Hindlimb muscle (tissue), 1 donor: ENCODE results near the gene IGSF5. TPM values are rescaled to one million over a fixed set of nuclear protein-coding genes. Genes with fewer than 3 reads are reported as not detected.

Source experiments
- DNase-seq: peaks from one replicate; pipeline ENCODE4 v3.0.0-alpha.2; 2013
- polyA plus RNA-seq: library from polyadenylated mRNA; unstranded; fragments of 120-200 nt; gene quantifications from one replicate; pipeline ENCODE4 v1.2.1, GENCODE V29; 2013; ENCODE audit not compliant: insufficient read length

Gene IGSF5
- polyA plus RNA-seq, 1 donor = 0.70 TPM

GRCh38 chr21:39834543-39834942 lies 89.6 kb downstream of the IGSF5 start:
- DNase-seq = no peak

GRCh38 chr21:39837861-39838359 lies 92.9 kb downstream of the IGSF5 start:
- no peak for DNase-seq

DNA sequence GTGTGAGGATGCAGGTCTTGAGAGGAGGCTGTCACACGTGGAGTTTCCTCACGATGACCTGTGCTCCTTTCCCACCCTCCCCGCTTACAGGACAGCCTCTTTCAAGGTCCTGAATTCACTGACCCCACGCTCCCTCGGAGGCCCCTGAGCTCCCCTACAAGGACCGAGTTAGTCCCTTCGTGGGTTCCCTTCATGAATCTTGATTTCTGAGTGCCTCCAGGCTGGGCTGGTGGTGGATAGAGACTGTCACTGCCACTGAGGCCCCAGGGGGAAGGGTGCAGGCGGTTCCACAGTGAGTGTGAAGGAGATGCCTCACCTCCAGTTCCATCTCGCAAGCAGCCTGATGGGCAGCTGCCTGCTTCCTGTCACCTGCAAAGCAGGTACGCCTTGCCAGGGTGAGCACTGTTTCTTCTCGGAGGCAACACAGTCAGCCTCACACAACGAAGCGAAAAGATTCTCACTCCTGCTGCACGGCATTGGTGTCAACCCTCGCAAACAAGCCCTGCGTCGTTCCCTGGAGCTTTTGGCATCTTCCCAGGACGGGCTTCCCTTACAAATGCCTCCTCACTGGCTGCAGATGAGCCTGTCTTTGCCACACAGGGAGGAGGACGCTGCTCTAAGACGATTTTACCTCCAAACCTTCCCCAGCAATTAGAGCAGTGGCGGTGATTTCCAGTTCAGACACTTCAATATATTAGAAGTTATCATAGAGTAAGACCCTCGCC lies 95.6 kb downstream of the IGSF5 start:
- no peak for DNase-seq

DNA sequence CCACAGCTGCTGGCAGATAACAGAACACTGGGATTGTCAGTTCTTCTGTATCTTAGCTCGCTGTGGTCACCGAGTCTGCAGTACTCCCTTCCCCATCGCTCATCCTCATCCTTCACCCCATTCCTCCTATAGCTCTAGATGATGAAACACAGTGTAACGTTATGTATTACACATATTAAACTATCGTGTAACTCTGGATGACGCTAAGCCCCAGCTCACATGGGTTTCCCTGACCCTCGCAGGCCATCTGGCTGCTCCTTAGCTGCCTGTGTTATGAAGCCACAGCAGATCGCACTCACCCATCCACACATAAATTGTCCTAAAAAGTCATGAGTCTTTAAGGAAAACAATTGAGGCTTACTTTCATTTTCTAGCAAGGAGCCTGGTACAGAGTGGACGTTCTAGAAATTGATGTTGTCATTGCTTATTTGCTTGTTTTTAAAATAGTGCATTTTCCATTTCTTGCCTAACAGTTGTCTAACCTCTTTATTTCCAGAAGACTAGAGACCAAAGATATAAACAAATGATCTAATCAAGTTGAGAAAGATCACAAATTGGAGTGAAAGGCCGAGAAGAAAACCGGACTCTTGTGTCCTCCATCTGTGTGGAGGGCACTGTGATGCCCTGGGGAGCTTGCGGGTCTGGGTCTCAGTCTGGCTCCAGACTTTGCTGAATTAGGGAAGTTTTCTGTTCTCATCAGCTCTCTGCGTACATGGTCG lies 97.9 kb downstream of the IGSF5 start:
- no peak for DNase-seq

DNA sequence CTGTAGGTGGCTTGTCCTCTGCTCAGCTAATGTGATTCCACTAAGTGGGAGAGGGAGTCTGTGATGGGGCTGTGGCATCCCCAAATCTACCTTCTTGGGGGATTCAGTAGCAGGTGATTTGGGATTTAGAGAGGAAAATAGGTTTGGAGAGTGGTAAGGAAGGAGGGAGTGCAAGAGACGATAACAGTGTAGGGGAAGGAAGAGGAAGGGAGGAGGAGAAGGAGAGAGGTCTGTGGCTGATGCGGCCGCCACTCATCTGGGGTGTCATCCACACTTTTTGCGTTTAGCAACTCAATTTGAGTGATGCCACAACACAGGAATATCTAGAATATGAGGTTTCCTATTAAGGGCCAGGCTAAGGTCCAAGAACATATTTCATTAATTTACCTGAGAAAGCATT lies 98.5 kb downstream of the IGSF5 start:
- no peak for DNase-seq

DNA sequence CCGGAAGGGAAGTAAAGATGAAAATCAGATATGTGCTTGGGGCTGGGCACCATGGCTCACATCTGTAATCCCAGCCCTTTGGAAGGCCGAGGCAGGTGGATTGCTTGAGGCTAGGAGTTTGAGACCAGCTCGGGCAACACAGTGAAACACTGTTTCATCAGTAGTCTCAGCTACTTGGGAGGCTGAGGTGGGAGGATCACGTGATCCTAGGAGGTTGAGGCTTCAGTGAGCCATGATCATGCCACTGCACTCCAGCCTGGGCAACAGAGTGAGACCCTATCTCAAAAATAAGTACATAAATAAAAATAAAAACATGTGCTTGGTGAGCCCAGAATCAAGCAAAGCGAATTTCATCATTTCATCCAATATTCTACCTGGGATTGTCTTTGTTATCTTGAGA lies 98.9 kb downstream of the IGSF5 start:
- no peak for DNase-seq

- peak; percentile 10 for DNase-seq
Observed at GRCh38 chr21:39845571-39846130, 100.7 kb downstream of the IGSF5 start.

- no peak for DNase-seq
Observed at GRCh38 chr21:39847877-39848276, 102.9 kb downstream of the IGSF5 start.

DNA sequence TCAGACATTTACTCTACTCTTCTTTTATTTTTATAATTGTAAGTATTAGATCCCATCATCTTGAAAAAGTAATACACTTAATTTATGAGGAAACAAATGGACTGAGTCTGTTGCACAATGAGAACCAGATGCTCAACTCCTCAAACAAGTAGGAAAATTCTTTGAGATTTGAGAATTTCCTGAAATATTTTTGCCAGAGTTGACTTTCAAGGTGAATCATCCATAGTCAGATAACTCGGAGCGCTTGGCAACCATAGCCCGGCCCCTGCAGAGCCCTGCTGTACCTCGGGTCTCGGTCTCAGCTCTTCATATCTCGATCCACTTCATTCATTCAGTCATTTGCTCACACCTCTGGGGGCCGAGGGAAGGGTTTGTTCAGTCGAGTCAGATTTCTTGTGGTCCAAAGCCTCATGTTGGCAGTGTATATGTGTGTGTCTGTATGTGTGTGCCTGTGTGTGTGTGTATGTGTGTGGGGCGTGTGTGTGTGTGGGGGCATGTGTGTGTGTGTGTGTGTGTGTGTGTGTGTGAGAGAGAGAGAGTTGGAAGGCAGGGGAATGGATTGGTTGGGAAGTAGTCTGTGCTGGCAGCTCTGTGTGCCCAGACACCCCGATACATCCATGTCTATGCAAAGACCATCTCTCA lies 104.2 kb downstream of the IGSF5 start:
- peak; percentile 21 for DNase-seq

- DNase-seq = no peak
Observed at GRCh38 chr21:39850333-39850732, 105.3 kb downstream of the IGSF5 start.

DNA sequence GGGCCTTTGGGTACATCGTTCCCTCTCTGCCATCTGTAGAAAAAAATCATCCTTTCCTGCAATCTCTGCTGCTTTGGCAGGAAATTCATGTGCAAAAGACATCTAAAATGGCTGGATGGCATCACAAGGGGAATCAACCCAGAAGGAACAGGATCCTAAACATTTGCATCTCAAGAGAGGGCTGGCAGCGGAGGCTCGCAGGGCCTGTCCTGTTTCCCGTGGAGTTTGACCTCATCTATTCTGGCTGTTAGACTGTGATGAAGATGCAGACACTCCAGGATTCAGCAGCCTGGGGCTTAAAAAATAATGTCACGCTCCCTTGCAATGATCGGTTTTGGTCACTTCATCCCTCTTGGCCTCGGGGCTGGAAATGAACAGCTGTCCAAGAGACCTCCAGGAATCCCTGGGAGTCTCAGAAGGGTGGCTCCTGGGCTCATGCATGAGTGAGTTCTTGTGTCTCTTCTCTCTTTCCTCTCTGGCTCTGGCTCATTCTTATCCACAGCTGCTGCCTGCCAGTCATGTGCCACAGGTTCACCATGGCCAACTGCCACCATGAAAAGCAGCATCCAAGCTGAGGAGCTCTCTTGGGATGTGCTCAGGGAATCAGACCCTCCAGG lies 106.1 kb downstream of the IGSF5 start:
- DNase-seq = peak; percentile 16

Other genes starting within 250 kb of the IGSF5 start
- gene B3GALT5, start 132.2 kb upstream of the IGSF5 start, polyA plus RNA-seq = 0.37 TPM
- 1.9 TPM for gene PCP4, start 122.3 kb downstream of the IGSF5 start, polyA plus RNA-seq